ENCODE measurements around the gene RASAL3.

RASAL3 gene

DNA sequence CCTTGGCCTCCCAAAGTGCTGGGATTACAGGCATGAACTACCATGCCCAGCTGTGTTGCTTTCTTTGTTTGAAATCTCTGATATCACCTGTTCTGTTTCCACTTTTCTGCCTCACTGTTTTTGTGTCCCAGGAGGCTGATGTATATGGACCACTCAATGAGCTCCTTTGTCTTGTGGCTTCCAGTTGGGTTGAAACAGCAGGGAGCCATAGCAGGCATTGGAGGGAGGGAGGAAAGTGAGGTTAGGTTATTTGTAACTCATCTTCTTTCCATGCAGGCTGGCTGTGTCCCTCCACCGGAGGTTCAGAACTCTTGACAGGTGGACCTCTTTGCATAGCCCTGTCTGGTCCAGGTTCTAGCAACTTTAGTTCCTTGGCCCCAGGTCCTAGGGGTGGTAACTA, 37.9 kb upstream of the RASAL3 start:
- in situ Hi-C loops (cut with HindIII; ENCODE audit: low sequenced_read_pairs) = no loop called here
- no peak for TF ChIP-seq CTCF (IDR thresholded peaks at IDR 0.05; ENCODE audit: low read depth, low read length, missing control alignments)

GRCh38 chr19:15501596-15501995, 37.3 kb upstream of the RASAL3 start:
- in situ Hi-C loops (cut with HindIII; ENCODE audit: low sequenced_read_pairs) = no loop called here
- TF ChIP-seq CTCF (IDR thresholded peaks at IDR 0.05; ENCODE audit: low read depth, low read length, missing control alignments) = no peak
- no peak for DNase-seq (ENCODE audit: low read depth)
- no peak overlapping the region for H3K4me3 ChIP-seq (ENCODE audit: low read depth, low read length)

More for the DNA sequence above, 37.9 kb upstream of the RASAL3 start:
- no peak overlapping the region for H3K4me3 ChIP-seq (ENCODE audit: low read depth, low read length)
- no peak for DNase-seq (ENCODE audit: low read depth)

GRCh38 chr19:15498910-15499309, 34.6 kb upstream of the RASAL3 start:
- in situ Hi-C loops (cut with HindIII; ENCODE audit: low sequenced_read_pairs) = no loop called here
- DNase-seq (ENCODE audit: low read depth) = no peak
- TF ChIP-seq CTCF (IDR thresholded peaks at IDR 0.05; ENCODE audit: low read depth, low read length, missing control alignments) = no peak
- H3K4me3 ChIP-seq (ENCODE audit: low read depth, low read length) = no peak overlapping the region

- no peak for TF ChIP-seq CTCF (IDR thresholded peaks at IDR 0.05; ENCODE audit: low read depth, low read length, missing control alignments)
- in situ Hi-C loops (cut with HindIII; ENCODE audit: low sequenced_read_pairs) = no loop called here
- no peak overlapping the region for H3K4me3 ChIP-seq (ENCODE audit: low read depth, low read length)
- no peak for DNase-seq (ENCODE audit: low read depth)
These were observed 34.0 kb upstream of the RASAL3 start for GRCh38 chr19:15498156-15498858.

GRCh38 chr19:15495151-15495550, 30.8 kb upstream of the RASAL3 start:
- DNase-seq (ENCODE audit: low read depth) = no peak
- in situ Hi-C loops (cut with HindIII; ENCODE audit: low sequenced_read_pairs) = no loop called here
- no peak for TF ChIP-seq CTCF (IDR thresholded peaks at IDR 0.05; ENCODE audit: low read depth, low read length, missing control alignments)
- H3K4me3 ChIP-seq (ENCODE audit: low read depth, low read length) = no peak overlapping the region

- no peak overlapping the region for H3K4me3 ChIP-seq (ENCODE audit: low read depth, low read length)
- DNase-seq (ENCODE audit: low read depth) = no peak
- no peak for TF ChIP-seq CTCF (IDR thresholded peaks at IDR 0.05; ENCODE audit: low read depth, low read length, missing control alignments)
- in situ Hi-C loops (cut with HindIII; ENCODE audit: low sequenced_read_pairs) = no loop called here
These were observed 24.3 kb upstream of the RASAL3 start for GRCh38 chr19:15488489-15489226.
